Panc1 (cell line): ENCODE results near the gene FRYL.

Experiments
- CTCF ChIP-seq: fragments of 450-650 bp; IDR thresholded peaks from 2 replicates; pipeline ENCODE4 v1.5.1; 2017; ENCODE audit warnings: mild to moderate bottlenecking
- POLR2AphosphoS5 ChIP-seq: IDR thresholded peaks from 2 replicates; pipeline ENCODE4 v1.6.1; 2012; ENCODE audit warnings: mild to moderate bottlenecking, low read depth, low read length, moderate library complexity
- REST ChIP-seq, 2 experiments: IDR thresholded peaks; 2 replicates each; pipeline ENCODE4 v1.6.1; 2011 to 2012; ENCODE audit warnings: low read depth in 2 of 2, control low read depth in 1 of 2, low read length in 1 of 2, mild to moderate bottlenecking in 1 of 2, moderate library complexity in 1 of 2; ENCODE audit not compliant: insufficient read depth in 1 of 2
- TCF7L2 ChIP-seq: IDR thresholded peaks from 2 replicates; pipeline ENCODE4 v1.6.1; 2011; ENCODE audit warnings: mild to moderate bottlenecking, low read depth, low read length, inconsistent platforms

- TF ChIP-seq CTCF, result no peak
- no peak for TF ChIP-seq REST (IDR thresholded peaks at IDR 0.05; ENCODE audit: insufficient read depth in 1 of 2, low read depth in 2 of 2, low read length in 1 of 2)
- no peak for TF ChIP-seq POLR2AphosphoS5
- no peak for TF ChIP-seq TCF7L2
Measured at GRCh38 chr4:48727666-48728459, 52.2 kb downstream of the FRYL start.
